Vagina (tissue), 2 donors: ENCODE measurements around the gene NFATC2. TPM values are rescaled to one million over a fixed set of nuclear protein-coding genes. Genes with fewer than 3 reads are reported as not detected.

Experiments
- DNase-seq, 2 donors: peaks; one replicate each; pipeline ENCODE4 v3.0.0-alpha.2; 2017; ENCODE audit errors: extremely low spot score in 2 of 2
- H3K27ac ChIP-seq: fragments of 200-600 bp; sonication (generic); one replicate; pipeline ENCODE4 v1.5.1; 2019
- H3K27me3 ChIP-seq: fragments of 200-600 bp; sonication (generic); one replicate; pipeline ENCODE4 v1.5.1; 2019
- H3K36me3 ChIP-seq, 2 donors: fragments of 200-600 bp; sonication (generic); one replicate each; pipeline ENCODE4 v1.5.1; 2017 to 2019
- H3K4me1 ChIP-seq: fragments of 200-600 bp; sonication (generic); one replicate; pipeline ENCODE4 v1.5.1; 2019
- H3K4me3 ChIP-seq, 2 donors: fragments of 200-600 bp; sonication (generic); 1 replicate in 1 of 2; 2 replicates in 1 of 2; pipeline ENCODE4 v1.5.1; 2016 to 2019
- H3K9me3 ChIP-seq: fragments of 200-600 bp; sonication (generic); one replicate; pipeline ENCODE4 v1.5.1; 2019
- POLR2A ChIP-seq, 2 donors: fragments of 450-650 bp; IDR thresholded peaks; one replicate each; pipeline ENCODE4 v1.6.1; 2017; ENCODE audit warnings: antibody characterized with exemption in 2 of 2, mild to moderate bottlenecking in 2 of 2, moderate library complexity in 2 of 2
- POLR2AphosphoS5 ChIP-seq, 2 donors: sonication (generic); formaldehyde crosslinking; IDR thresholded peaks; one replicate each; pipeline ENCODE4 v1.9.0; 2017; ENCODE audit warnings: antibody characterized with exemption in 2 of 2, mild to moderate bottlenecking in 2 of 2, low read depth in 1 of 2; ENCODE audit not compliant: insufficient read depth in 1 of 2
- intact Hi-C: fragments of 100-400 bp; cut with DNase I; formaldehyde crosslinking; loops from one replicate; pipeline ENCODE4 v1.15.1; 2023
- total RNA-seq: library from RNA; depleted of rRNA; stranded (reverse); fragments of >200 nt; gene quantifications from one replicate; pipeline ENCODE4 v1.2.3, GENCODE V29; 2016
- TF ChIP-seq, protein P1 (sequence below), 3 experiments: fragments of 450-650 bp in 2 of 3; fragments of 200-600 bp in 1 of 3; sonication (generic) in 1 of 3; IDR thresholded peaks; one replicate each; pipeline ENCODE4 v1.5.1; 2017 to 2019; ENCODE audit warnings: antibody characterized with exemption in 3 of 3, mild to moderate bottlenecking in 2 of 3, moderate library complexity in 2 of 3

The NFATC2 gene
- total RNA-seq, 1 donor from 2014 or later, result 7.4 TPM

DNA sequence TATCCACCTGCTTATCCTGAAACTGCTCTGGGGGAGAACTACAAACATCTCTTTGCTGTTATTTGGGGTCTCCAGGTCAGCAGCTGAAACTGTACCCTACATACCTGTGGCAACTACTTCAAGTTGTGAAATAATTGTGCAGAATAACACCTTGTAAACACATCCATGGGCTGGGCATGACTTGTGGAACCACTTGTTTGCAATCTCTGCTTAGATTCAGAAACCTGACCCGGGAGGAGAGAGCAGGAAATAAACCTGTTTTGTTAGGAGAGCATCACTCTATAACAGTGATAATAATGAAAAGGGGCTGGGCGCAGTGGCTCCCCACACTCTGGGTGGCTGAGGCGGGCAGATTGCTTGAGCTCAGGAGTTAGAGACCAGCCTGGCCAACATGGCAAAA, 183.1 kb downstream of the NFATC2 start:
- intact Hi-C loops, result no loop called here
- TF ChIP-seq, protein P1, sequence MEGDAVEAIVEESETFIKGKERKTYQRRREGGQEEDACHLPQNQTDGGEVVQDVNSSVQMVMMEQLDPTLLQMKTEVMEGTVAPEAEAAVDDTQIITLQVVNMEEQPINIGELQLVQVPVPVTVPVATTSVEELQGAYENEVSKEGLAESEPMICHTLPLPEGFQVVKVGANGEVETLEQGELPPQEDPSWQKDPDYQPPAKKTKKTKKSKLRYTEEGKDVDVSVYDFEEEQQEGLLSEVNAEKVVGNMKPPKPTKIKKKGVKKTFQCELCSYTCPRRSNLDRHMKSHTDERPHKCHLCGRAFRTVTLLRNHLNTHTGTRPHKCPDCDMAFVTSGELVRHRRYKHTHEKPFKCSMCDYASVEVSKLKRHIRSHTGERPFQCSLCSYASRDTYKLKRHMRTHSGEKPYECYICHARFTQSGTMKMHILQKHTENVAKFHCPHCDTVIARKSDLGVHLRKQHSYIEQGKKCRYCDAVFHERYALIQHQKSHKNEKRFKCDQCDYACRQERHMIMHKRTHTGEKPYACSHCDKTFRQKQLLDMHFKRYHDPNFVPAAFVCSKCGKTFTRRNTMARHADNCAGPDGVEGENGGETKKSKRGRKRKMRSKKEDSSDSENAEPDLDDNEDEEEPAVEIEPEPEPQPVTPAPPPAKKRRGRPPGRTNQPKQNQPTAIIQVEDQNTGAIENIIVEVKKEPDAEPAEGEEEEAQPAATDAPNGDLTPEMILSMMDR (IDR thresholded peaks at IDR 0.05), result no peak
- TF ChIP-seq POLR2AphosphoS5 (IDR thresholded peaks at IDR 0.05; ENCODE audit: insufficient read depth in 1 of 2, low read depth in 1 of 2) (no peak), POLR2A (IDR thresholded peaks at IDR 0.05) (no peak)

DNA sequence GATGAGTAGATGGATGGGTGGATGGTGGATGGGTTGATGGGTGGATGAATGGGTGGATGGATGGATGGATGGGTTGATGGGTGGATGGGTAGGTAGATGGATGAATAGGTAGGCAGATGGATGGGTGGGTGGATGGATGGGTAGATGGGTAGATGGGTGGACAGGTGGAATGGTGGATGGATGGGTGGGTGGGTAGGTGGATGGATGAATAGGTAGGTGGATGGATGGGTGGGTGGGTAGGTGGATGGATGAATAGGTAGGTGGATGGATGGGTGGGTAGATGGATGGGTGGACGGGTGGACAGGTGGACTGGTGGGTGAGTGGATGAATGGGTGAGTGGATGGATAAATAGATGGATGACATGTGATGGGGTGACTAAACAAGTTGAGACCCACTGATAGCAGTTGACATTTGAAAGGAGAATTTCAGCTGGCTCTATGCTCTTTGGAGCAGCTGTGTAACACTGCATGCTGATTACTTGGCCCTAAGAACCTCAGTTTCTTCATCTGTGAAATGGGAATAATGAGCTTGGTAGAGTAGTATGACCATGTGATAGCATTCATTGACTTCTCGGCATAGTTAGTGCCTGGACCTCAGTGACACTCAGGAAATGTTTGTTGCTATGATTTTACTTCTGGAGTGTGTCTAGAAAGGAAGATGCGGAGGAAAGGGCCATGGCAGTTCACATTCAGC, 184.3 kb downstream of the NFATC2 start:
- Histone ChIP-seq H3K27me3 (no peaks in the 10 kb centered on the region), H3K4me3 (no peak overlapping the region), H3K9me3 (no peaks in the 10 kb centered on the region), H3K36me3 (no peaks in the 10 kb centered on the region), H3K4me1 (no peaks in the 10 kb centered on the region), H3K27ac (no peak overlapping the region)
- DNase-seq, result no peak
- TF ChIP-seq POLR2A (IDR thresholded peaks at IDR 0.05), result no peak
- no peak for TF ChIP-seq POLR2AphosphoS5 (IDR thresholded peaks at IDR 0.05; ENCODE audit: insufficient read depth in 1 of 2, low read depth in 1 of 2)
- TF ChIP-seq, protein P1 (IDR thresholded peaks at IDR 0.05), result no peak
- intact Hi-C loops, result no loop called here

More for the DNA sequence above, 183.1 kb downstream of the NFATC2 start:
- Histone ChIP-seq H3K4me3 (no peak overlapping the region), H3K9me3 (no peaks in the 10 kb centered on the region), H3K4me1 (no peaks in the 10 kb centered on the region), H3K36me3 (no peaks in the 10 kb centered on the region), H3K27me3 (no peaks in the 10 kb centered on the region), H3K27ac (no peak overlapping the region)
- DNase-seq, result no peak

GRCh38 chr20:51357543-51357942, 185.0 kb downstream of the NFATC2 start:
- H3K36me3 ChIP-seq, result no peaks in the 10 kb centered on the region
- H3K27ac ChIP-seq, result no peak overlapping the region
- H3K9me3 ChIP-seq, result no peaks in the 10 kb centered on the region
- H3K4me3 ChIP-seq, result no peak overlapping the region
- TF ChIP-seq POLR2AphosphoS5 (IDR thresholded peaks at IDR 0.05; ENCODE audit: insufficient read depth in 1 of 2, low read depth in 1 of 2) (no peak), POLR2A (IDR thresholded peaks at IDR 0.05) (no peak)
- TF ChIP-seq, protein P1 (IDR thresholded peaks at IDR 0.05), result no peak
- no peaks in the 10 kb centered on the region for H3K4me1 ChIP-seq
- no peak for DNase-seq
- intact Hi-C loops, result no loop called here
- no peaks in the 10 kb centered on the region for H3K27me3 ChIP-seq

GRCh38 chr20:51356871-51357270, 185.6 kb downstream of the NFATC2 start:
- DNase-seq, result no peak
- H3K4me3 ChIP-seq, result no peak overlapping the region
- no peaks in the 10 kb centered on the region for H3K9me3 ChIP-seq
- TF ChIP-seq, protein P1 (IDR thresholded peaks at IDR 0.05), result no peak
- TF ChIP-seq POLR2AphosphoS5 (IDR thresholded peaks at IDR 0.05; ENCODE audit: insufficient read depth in 1 of 2, low read depth in 1 of 2) (no peak), POLR2A (IDR thresholded peaks at IDR 0.05) (no peak)
- H3K27ac ChIP-seq, result no peak overlapping the region
- H3K27me3 ChIP-seq, result no peaks in the 10 kb centered on the region
- H3K36me3 ChIP-seq, result no peaks in the 10 kb centered on the region
- no peaks in the 10 kb centered on the region for H3K4me1 ChIP-seq
- intact Hi-C loops, result no loop called here

DNA sequence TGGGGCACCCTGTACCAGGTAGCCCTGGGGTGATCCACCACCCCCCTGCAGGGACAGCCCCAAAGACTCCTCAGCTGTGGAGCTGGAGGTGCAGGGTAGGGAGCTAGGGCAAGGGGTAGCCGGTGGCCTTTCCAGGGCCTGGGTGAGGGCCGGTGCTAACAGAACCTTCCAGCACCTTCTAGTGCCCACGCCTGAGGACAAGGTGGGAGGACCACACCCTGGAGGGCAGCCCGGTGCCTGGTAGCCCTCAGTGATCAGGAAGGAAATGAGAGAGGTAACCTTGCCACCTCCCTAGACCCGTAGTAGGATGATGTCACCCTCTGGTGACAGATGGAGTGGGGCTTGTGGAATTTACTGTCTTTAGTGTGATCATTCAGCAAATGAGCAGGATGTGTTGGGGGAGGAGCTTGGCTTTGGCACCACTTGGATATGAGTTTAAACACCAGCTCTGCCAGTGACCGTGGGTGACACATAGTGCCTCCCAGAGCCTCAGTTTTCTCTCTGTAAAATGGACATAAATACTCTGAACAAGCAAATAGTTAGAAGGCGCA, 187.7 kb downstream of the NFATC2 start:
- no peak overlapping the region for H3K27ac ChIP-seq
- TF ChIP-seq POLR2AphosphoS5 (IDR thresholded peaks at IDR 0.05; ENCODE audit: insufficient read depth in 1 of 2, low read depth in 1 of 2), result no peak
- TF ChIP-seq, protein P1 (IDR thresholded peaks at IDR 0.05), result no peak
- TF ChIP-seq POLR2A (IDR thresholded peaks at IDR 0.05), result no peak
- no peaks in the 10 kb centered on the region for H3K4me1 ChIP-seq
- no peak overlapping the region for H3K4me3 ChIP-seq
- H3K27me3 ChIP-seq, result no peaks in the 10 kb centered on the region
- no peak for DNase-seq
- no peaks in the 10 kb centered on the region for H3K9me3 ChIP-seq
- intact Hi-C loops, result no loop called here
- no peaks in the 10 kb centered on the region for H3K36me3 ChIP-seq
